ENCODE results near the gene PARP9.

Gene PARP9

DNA sequence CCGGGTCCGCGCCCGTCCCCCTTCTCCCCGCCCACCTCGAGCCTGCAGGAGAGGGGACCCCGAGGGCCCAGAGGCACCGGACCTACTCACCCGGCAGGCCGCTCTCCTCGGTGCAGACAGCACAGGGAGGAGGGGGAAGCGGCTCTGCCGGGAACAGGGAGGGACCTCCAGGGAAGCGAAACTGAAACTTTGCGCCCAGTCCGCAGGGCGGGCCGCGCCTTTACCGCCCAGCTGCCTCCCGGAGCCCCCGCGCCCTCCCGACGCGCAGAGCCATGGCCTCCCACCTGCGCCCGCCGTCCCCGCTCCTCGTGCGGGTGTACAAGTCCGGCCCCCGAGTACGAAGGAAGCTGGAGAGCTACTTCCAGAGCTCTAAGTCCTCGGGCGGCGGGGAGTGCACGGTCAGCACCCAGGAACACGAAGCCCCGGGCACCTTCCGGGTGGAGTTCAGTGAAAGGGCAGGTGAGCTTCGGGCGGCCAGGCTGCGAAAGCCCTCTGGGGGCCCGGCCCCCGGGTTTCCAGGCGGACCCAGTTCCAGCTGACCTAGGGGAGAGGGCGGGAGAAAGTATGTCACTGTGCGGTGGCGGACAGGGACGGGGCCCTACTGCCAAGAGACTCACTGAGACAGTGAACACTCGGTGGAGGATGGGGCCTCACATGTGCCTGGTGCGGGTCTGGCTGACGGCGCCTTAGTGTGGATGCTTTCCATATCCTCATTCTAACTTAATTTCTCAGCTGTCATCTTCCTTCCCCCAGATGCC, at the start of gene PARP9, which contains the start of gene DTX3L:
Gene PARP9, minus strand, starts transcription at position 146 of the 758 bp plus-strand sequence. CDS start 4,680 bp downstream, outside the sequence.
Gene DTX3L, plus strand, starts transcription at position 184 of the 758 bp plus-strand sequence. Its CDS starts 89 bp downstream, at position 273.
- DNase-seq (ENCODE audit: extremely low read depth in 1 of 2, low read depth in 1 of 2): peak in 1 of 2 donors; percentile 77

DNA sequence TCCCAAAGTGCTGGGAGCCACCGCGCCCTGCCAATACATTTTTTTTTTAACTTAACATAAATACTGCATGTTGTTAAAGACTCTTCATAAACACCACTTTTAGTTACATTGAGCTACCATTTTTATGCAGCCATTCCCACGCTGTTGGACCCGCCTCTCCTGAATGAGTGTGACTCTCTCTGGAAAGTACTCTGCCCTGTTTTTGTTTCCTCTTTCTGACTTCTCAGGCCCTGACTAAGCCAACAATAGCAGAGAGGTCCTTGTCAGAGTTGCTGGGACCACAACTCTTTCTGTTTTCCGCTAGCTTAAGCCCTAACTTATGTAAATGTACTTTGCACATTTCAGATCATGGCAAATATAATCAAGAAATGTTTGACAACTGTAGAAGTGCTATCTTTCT, 48.6 kb upstream of the PARP9 start:
- no peak for DNase-seq (ENCODE audit: extremely low read depth in 1 of 2, low read depth in 1 of 2)

DNA sequence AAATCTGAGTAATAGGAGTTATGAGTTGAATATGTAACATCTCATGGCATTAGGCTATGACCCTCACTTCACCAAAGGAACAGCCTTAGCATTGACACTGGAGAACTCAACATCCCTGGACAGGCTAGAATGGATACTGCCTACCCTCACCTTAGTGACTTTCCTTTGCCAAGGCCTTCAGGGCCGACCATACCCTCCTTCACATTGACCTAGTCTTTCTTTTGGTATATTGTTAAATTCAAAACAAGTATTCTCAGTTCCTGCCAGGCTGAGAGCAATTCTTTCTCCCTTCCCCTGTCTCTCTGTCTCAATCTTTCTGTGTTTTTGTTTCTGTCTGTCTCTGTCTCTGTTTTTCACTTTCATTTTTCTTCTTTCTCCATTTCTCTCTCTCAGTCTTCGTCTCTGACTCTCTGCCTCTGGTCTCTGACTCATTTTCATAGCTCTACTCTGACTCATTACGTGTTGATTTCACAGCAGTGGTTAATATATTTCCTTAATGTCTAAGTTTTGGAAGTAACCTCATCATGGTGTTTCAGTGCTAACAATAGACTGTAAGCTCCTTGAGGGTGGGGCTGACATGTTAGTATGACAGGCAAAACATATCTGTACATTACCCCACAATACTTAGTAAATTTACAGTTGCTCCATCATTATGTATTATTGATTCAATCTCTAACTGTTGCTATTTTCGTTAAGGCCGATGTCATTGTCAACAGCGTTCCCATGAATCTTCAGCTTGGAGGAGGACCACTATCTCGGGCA, 45.9 kb upstream of the PARP9 start:
- no peak for DNase-seq (ENCODE audit: extremely low read depth in 1 of 2, low read depth in 1 of 2)

DNA sequence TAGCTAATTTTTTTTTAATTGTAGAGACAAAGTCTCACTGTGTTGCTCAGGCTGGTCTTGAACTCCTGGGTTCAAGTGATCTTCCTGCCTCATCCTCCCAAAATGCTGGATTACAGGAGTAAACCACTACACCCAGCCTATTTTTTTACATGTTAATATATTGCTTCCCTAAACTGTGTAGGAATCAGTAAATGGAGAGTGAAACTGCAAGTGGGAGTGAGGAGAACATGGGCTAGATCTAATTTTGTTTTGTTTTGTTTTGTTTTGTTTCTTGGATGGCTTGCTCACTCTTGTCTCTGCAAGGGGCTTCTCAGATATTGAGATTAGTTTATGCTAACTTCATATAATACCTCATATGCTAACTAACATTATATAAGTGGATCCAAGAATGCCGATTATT, 44.8 kb upstream of the PARP9 start:
- no peak for DNase-seq (ENCODE audit: extremely low read depth in 1 of 2, low read depth in 1 of 2)

DNA sequence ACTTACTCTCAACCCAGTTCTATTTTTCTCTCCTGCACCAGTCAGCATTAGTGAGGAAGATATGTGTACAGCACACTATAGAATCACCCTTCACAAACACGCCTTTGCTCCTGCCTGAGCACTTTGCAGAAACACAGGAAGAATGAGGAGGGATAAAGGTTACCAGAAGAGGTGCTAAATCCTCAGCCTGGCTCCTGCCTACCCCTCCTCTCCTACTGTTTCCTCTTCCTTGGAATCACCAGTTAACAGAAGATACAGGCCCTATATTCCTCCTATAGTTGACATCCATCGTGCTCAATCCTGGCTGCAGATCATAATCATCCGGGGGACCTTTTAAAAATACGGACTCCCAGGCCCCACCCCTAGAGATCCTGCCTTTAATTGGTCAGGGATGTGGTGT, 42.2 kb upstream of the PARP9 start:
- DNase-seq (ENCODE audit: extremely low read depth in 1 of 2, low read depth in 1 of 2): no peak

DNA sequence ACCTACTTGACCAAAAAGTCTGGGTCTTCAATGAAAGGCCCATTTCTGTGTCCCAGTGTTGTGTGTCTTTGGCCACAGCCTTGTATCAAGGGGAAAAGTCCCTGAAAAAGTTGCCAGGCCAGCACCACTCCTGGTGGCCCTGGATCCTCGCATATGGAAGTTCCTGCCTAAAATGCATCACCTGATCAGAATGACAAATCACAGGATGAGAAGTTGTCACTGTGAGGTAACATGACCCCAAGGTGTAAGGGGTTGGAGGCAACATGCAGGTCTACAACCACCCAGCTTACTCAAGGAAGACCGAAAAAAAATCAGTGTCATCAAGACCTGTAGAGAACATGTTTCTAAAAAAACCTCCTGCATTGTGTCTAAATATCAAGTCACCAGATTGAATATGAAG, 39.0 kb upstream of the PARP9 start:
- no peak for DNase-seq (ENCODE audit: extremely low read depth in 1 of 2, low read depth in 1 of 2)

DNA sequence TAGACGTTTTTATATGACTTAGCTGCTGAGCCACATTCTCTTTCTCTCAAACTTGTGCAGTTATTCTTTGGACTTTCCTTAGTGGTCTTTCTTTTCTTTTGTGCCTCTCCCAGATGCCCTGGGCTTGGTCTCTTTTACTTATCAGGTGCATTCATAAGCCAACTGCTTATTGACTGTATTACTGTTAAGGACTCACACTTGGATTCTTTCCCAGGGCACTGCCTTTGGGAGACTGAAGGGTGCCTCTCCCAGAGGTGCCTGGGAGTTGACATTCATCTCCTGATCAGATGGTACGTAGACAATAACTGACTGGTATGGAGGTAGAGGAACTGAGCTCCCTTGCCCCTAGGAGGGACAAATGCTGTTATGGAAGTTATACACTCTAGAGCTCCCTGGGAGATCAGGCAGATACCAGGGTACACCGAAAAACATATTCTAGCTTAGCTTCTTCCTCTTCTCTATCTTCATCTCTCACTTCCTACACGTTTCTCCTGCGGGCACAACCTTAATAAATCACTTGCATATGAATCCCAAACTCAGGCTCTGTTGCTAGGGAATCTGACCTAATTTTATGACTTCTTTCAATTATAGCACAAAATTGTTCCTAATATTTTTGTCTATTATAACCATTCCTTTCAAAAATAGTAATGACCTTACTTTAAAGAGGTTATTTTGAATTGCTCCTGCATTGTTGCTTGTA, 38.1 kb upstream of the PARP9 start:
- no peak for DNase-seq (ENCODE audit: extremely low read depth in 1 of 2, low read depth in 1 of 2)

DNA sequence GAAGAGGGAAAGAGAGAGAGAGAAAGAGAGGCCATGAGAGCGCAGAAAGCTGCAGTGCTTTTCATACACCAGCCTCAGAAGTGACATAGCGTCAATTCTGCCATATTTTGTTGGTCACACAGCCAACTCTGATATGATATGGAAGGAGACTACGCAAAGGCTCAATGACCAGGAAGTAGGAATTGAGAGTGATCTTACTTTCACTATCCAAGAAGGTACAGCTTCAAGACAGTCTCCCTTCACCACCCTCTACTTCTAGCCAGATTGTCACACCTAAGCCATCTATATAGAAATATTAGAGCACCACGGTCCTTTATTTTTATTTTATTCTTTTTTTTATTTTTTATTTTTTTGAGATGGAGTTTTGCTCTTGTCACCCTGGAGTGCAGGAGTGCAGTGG, 34.5 kb upstream of the PARP9 start:
- DNase-seq (ENCODE audit: extremely low read depth in 1 of 2, low read depth in 1 of 2): no peak

DNA sequence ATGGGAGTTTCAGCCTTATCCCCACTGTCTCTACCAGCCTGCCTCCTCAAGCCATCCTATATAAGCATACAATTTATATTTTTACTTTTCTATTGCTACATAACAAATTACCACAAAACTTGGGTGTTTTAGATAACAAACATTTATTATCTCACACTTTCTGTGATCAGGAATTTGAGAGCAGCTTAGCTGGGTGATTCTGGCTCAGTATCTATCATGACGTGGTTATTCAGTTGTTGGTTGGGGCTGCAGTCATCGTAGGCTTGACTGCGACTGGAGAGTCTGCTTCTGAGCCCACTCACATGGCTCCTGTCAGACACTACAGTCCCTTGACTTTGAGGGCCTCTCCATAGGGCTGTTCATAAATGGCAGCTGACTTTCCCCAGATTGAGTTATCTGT, 34.1 kb upstream of the PARP9 start:
- no peak for DNase-seq (ENCODE audit: extremely low read depth in 1 of 2, low read depth in 1 of 2)

DNA sequence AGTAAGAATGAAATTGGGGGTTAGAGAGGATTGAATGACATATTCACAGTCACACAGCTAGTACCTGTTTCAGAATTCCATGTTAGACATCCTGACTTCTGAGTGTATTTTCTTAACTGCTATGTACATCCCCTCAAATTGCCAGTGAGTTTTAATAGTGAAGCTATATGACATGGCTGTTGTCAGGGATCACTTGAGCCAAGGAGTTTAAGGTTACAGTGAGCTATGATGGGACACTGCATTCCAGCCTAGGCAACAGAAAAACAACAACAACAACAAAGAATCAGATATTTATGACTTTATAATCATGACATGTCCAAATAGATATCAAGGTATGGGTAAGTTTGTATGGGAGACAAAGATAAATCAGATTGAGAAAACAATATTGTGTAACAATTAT, 29.9 kb upstream of the PARP9 start:
- DNase-seq (ENCODE audit: extremely low read depth in 1 of 2, low read depth in 1 of 2): no peak

DNA sequence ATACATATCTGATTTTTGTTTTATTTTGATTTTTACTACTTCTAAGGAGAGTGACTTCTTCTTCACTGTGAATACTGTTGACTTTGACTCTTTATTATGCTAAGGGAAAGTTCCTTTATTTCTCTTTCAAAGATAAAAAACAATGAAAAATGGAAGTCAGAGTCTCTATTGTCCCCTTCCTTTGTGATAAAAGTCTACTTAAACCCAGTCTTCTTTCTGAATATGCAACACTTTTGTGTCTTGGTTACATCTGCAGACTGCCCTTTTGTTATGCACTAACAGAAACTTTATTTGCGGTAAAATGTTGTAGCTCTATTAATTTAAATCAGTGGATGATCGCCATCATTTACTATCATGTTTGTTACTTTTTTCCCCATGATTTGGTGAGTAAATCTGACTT, 26.5 kb upstream of the PARP9 start:
- DNase-seq (ENCODE audit: extremely low read depth in 1 of 2, low read depth in 1 of 2): no peak

DNA sequence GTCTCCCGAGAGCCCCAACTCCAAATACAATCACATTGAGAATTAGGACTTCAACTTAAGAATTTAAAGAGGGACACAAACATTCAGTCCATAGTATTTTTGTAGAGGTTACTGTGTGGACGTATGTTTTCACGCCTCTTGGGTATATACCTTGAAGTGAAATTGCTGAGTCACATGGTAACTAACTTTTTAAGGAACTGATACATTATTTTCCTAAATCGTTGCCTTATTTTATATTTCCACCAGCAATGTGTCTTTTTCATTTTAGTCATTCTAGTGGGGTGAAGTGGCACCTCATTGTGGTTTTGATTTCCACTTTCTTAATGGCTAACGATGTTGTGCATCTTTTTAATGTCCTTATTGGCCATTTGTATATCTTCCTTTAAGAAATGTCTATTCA, 25.2 kb upstream of the PARP9 start:
- no peak for DNase-seq (ENCODE audit: extremely low read depth in 1 of 2, low read depth in 1 of 2)

DNA sequence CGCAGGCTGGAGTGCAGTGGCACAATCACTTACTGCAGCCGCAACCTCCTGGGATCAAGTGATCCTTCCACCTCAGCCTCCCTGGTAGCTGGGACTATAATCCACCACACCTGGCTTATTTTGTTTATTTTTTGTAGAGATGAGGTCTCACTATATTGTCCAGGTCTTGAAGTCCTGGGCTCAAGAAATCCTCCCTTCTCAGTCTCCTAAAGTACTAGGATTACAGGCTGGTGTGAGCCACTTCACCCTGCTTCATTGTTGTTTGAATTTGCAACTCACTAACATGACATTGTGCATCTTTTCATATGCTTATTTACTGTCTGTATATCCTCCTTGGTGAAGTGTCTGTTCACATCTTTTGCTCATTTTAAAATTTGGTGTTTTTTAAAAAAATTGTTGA, 23.5 kb upstream of the PARP9 start:
- DNase-seq (ENCODE audit: extremely low read depth in 1 of 2, low read depth in 1 of 2): no peak

DNA sequence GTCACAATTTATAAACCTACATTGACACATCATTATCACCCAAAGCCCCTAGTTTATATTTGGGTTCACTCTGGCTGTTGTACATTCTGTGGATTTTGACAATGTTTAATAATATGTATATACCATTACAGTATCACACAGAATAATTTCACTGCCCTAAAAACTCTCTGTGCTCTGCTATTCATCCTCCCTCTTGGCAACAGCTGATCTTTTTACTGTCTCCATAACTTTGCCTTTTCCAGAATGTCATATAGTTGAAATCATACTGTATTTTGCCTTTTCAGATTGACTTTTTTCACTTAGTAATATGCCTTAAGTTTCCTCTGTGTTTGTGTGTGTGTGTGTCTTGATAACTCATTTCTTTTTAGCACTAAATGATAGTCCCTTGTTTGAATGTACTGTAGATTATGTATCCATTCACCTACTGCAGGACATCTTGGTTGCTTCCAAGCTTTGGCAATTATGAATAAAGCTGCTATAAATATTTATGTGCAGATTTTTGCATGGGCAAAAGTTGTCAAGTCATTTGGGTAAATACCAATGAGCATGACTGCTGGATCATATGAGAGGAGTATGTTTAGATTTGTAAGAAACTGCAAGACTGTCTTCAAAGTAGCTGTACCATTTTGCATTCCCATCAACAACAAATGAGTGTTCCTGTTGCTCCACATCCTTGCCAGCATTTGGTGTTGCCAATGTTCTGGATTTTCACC, 22.8 kb upstream of the PARP9 start:
- DNase-seq (ENCODE audit: extremely low read depth in 1 of 2, low read depth in 1 of 2): no peak

DNA sequence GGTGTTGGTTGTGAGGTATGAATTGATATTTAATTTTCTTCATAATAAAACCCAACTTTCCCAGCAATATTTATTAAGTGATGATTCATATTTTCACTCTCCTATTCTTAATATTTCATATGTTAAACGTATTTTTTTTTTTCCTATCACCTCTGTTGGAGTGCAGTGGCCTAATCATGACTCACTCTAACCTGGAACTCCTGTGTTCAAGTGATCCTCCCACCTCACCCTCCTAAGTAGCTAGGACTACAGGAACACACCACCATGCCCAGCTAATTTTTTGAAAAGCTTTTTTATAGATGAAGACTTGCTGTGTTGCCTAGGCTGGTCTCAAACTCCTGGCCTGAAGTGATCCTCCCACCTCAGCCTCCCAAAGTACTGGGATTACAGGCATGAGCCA, 22.0 kb upstream of the PARP9 start:
- no peak for DNase-seq (ENCODE audit: extremely low read depth in 1 of 2, low read depth in 1 of 2)

DNA sequence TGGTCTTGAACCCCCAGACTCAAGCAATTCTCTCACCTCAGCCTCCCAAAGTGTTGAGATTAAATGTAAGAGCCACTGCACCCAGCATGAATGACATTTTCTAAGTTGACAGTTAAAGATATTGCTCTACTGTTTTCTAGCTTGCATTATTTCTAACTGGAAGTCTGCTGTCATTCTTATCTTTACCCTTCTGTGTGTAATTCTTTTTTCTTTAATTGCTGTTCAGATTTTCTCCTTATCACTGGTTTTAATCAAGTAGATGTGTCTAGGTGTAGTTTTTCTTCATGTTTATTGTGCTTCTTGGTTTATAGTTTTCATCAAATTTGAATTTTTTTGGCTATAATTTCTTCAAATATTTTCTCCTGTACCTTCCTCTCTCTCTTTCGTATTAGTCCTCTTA, 18.3 kb upstream of the PARP9 start:
- DNase-seq (ENCODE audit: extremely low read depth in 1 of 2, low read depth in 1 of 2): no peak

DNA sequence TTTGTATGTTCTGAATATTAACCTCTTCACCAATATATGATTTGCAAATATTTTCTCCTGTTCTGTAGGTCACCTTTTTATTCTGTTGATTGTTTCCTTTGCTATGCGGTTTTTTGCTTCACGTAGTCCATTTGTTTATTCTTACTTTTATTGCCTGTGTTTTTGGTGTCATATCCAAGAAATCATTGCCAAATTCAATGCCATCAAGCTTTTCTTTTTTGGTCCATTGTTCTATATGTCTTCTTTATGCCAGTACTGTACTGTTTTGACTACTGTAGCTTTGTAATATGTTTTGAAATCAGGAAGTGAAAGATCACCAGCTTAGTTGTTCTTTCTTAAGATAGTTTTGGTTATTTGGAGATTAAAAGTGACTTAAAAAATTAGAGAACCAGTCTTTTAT, 17.5 kb upstream of the PARP9 start:
- DNase-seq (ENCODE audit: extremely low read depth in 1 of 2, low read depth in 1 of 2): no peak

DNA sequence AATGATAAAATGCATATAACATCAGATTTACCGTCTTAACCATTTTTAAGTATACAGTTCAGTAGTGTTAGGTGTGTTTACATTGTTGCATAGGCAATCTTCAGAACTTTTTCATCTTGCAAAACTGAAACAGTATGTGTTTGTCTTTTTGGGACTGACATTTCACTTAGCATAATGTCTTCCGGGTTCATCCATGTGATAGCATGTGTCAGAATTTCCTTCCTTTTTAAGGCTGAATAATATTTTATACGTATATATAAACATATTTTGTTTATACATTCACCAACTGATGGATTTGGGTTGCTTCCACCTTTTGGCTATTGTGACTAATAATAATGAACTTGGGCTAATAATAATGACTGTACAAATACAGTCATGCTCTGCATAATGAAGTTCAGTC, 16.4 kb upstream of the PARP9 start:
- no peak for DNase-seq (ENCODE audit: extremely low read depth in 1 of 2, low read depth in 1 of 2)

DNA sequence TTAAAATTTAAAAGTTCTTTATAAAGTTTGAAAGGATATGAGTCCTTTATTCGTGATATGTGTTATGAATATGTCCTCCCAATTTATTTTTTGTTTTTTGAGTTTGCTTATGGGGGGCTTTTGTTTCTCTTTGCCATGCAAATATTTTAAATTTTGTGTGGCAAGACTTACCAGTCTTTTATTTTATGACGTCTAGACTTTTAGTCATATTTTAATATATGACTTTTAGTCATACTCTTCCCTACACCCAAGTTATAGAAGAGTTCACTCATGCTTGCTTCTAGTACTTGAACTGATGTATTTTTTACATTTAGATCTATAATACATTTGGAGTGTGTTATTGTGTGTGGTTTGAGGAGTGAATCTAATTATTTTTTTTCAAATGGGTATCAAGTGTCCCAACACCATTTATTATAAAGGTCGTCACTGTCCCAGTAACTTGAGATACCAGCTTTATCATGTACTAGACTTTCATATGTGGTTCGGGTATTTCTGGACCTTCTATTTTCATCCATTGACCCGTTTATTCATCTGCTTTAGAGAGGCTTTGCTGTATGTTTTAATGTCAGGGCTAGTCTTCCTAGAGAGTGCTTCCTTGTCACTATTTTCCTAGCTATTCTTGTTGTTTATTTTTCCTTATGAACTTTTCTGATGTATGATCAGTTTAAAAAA, 14.1 kb upstream of the PARP9 start:
- no peak for DNase-seq (ENCODE audit: extremely low read depth in 1 of 2, low read depth in 1 of 2)

DNA sequence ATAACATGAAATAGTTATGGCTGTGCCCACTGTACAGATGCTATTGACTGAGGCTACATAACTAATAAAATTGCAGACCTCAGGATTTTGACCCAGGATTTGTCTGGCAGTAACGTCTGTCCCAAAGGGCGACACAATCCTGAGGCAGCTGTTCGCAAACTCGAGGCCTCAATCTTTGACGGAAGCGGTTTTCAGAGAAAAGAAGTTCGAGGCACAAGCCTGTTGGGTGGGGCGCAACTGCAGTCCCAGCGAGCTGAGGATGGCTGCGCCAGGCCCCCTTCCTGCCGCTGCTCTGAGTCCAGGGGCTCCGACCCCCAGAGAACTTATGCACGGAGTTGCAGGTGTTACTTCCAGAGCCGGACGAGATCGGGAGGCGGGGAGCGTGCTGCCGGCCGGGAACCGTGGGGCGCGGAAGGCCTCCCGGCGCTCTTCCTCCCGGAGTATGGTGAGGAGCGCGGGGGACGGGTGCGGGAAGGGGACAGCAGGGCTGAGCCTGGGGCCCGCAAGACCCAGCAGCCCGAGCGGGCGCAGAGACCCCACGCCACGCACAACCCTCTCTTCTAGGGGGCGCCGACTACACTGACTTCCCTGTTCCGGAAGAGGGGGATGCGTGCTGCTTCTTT, 13.4 kb upstream of the PARP9 start, which contains the start of gene PARP15:
Gene PARP15, plus strand, starts transcription at position 242 of the 623 bp plus-strand sequence. Its CDS starts 18 bp downstream, at position 260.
- peak in 1 of 2 donors; percentile 19 for DNase-seq (ENCODE audit: extremely low read depth in 1 of 2, low read depth in 1 of 2)
